Fibroblast of lung (primary cell): ENCODE results near the gene PEDS1.

ENCODE experiments used
- CTCF ChIP-seq, 2 donors: IDR thresholded peaks in 1 of 2; conservative IDR thresholded peaks in 1 of 2; 1 replicate in 1 of 2; 2 replicates in 1 of 2; pipeline ENCODE4 v1.5.1; 2011 to 2012; ENCODE audit warnings: low read length in 2 of 2, control low read depth in 1 of 2, inconsistent platforms in 1 of 2, low read depth in 1 of 2, mild to moderate bottlenecking in 1 of 2
- EZH2 ChIP-seq: IDR thresholded peaks from 2 replicates; pipeline ENCODE4 v1.5.1; 2012; ENCODE audit warnings: low read length, control low read depth, mild to moderate bottlenecking; ENCODE audit errors: missing control alignments

GRCh38 chr20:50187403-50188051, 34.0 kb upstream of the PEDS1 start:
- TF ChIP-seq EZH2 (no peak), CTCF (conservative IDR thresholded peaks at IDR 0.05 in 1 of 2, IDR thresholded peaks at IDR 0.05 in 1 of 2; ENCODE audit: low read depth in 1 of 2, low read length in 2 of 2) (no peak)
